Ishikawa (cell line): ENCODE data around the gene PPP1R12C.

Experiments
- CEBPB ChIP-seq: IDR thresholded peaks from 2 replicates; pipeline ENCODE4 v1.6.1; 2012
- CREB1 ChIP-seq: IDR thresholded peaks from 2 replicates; pipeline ENCODE4 v1.6.1; 2012; ENCODE audit warnings: low read depth
- EGR1 ChIP-seq: IDR thresholded peaks from 2 replicates; pipeline ENCODE4 v1.6.1; 2012
- EP300 ChIP-seq: IDR thresholded peaks from 2 replicates; pipeline ENCODE4 v1.6.1; 2012; ENCODE audit warnings: borderline replicate concordance
- FOXM1 ChIP-seq: IDR thresholded peaks from 2 replicates; pipeline ENCODE4 v1.6.1; 2012; ENCODE audit warnings: low read depth, borderline replicate concordance
- MAX ChIP-seq: IDR thresholded peaks from 2 replicates; pipeline ENCODE4 v1.6.1; 2012
- NFIC ChIP-seq: IDR thresholded peaks from 2 replicates; pipeline ENCODE4 v1.6.1; 2012
- RAD21 ChIP-seq: IDR thresholded peaks from 2 replicates; pipeline ENCODE4 v1.6.1; 2012; ENCODE audit warnings: low read depth
- REST ChIP-seq: IDR thresholded peaks from 2 replicates; pipeline ENCODE4 v1.6.1; 2012; ENCODE audit warnings: low read depth, mild to moderate bottlenecking
- TAF1 ChIP-seq: IDR thresholded peaks from 2 replicates; pipeline ENCODE4 v1.6.1; 2012; ENCODE audit warnings: low read depth, mild to moderate bottlenecking
- TCF12 ChIP-seq: IDR thresholded peaks from 2 replicates; pipeline ENCODE4 v1.6.1; 2012; ENCODE audit warnings: low read depth
- TEAD4 ChIP-seq: IDR thresholded peaks from 2 replicates; pipeline ENCODE4 v1.6.1; 2012
- USF1 ChIP-seq: IDR thresholded peaks from 2 replicates; pipeline ENCODE4 v1.6.1; 2012
- YY1 ChIP-seq: IDR thresholded peaks from 2 replicates; pipeline ENCODE4 v1.6.1; 2012; ENCODE audit warnings: low read depth
- ZBTB7A ChIP-seq: IDR thresholded peaks from 2 replicates; pipeline ENCODE4 v1.6.1; 2012; ENCODE audit warnings: low read depth

The PPP1R12C gene

GRCh38 chr19:55134736-55135135 lies 17.3 kb upstream of the PPP1R12C start:
- TF ChIP-seq TEAD4 (no peak), USF1 (no peak), TCF12 (no peak), ZBTB7A (no peak), CEBPB (no peak)

GRCh38 chr19:55133639-55134444 lies 16.4 kb upstream of the PPP1R12C start:
- TF ChIP-seq FOXM1 (no peak), TEAD4 (no peak), EP300 (no peak), CEBPB (no peak), YY1 (no peak)

GRCh38 chr19:55132453-55133129 lies 15.2 kb upstream of the PPP1R12C start:
- TF ChIP-seq USF1, result no peak
- TF ChIP-seq TEAD4, result no peak
- no peak for TF ChIP-seq EP300
- no peak for TF ChIP-seq ZBTB7A
- TF ChIP-seq CEBPB, result no peak
- TF ChIP-seq TAF1, result no peak
- no peak for TF ChIP-seq REST
- no peak for TF ChIP-seq YY1
- TF ChIP-seq FOXM1, result no peak
- no peak for TF ChIP-seq TCF12

- no peak for TF ChIP-seq TAF1
- TF ChIP-seq FOXM1, result no peak
- TF ChIP-seq TCF12, result no peak
- no peak for TF ChIP-seq MAX
- TF ChIP-seq REST, result no peak
- TF ChIP-seq CEBPB, result no peak
- TF ChIP-seq USF1, result no peak
- TF ChIP-seq EP300, result no peak
- TF ChIP-seq RAD21, result no peak
- no peak for TF ChIP-seq EGR1
Measured at GRCh38 chr19:55131421-55131820, 14.0 kb upstream of the PPP1R12C start.

- TF ChIP-seq USF1 (no peak), TAF1 (no peak), CEBPB (no peak), NFIC (no peak), EP300 (no peak), YY1 (no peak), RAD21 (no peak), TEAD4 (no peak), CREB1 (no peak)
Measured at GRCh38 chr19:55119053-55119452, 1.6 kb upstream of the PPP1R12C start.
